Measurements from ENCODE around the gene YPEL3. TPM values are rescaled to one million over a fixed set of nuclear protein-coding genes. Genes with fewer than 3 reads are reported as not detected.

Gene YPEL3
- total RNA-seq, 4 donors from 2014 or later = 85.8 to 144 (median 113) TPM

DNA sequence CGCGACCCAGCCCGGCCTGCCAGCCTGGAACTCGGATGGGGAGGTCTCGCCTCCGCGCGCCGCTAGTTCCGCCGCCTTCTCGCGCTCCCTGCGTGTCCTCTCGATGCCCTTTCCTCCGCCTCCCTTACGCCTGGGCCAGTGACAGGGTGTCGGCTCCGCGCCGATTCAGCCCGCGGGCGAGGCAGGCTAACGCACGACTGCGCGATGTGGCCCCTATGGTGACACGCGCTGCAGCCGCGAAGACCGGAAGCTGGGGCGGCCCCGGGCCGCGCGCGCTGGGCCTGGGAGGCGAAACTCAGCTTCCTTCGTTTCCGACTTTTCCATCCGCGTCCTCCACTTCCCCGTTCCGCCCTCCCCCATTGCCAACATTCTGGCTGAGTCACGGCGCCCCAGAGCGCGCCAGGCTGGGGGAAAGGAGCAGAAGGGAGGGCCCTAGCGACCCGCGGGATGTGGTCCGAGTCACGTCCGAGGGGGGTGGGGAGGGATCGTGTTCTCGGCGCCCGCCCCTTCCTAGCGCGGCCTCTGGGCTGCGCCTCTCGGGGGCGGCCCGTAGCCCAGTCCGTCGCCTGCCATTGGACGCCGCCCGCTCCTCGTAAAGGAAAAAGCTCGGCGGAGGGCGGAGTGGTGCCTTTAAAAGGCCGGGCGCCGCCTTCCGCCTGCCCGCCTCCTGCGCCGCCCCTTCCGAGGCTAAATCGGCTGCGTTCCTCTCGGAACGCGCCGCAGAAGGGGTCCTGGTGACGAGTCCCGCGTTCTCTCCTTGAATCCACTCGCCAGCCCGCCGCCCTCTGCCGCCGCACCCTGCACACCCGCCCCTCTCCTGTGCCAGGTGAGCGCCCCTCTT is 30.7 kb downstream of the YPEL3 start, which contains the start of gene ALDOA:
TSS of gene ALDOA (plus strand) at position 659 of the 841 bp plus-strand sequence. CDS start 1,138 bp downstream, outside the sequence.
- Histone ChIP-seq H3K4me3 (peak within 1 kb of the TSS; percentile 87 to 99 (median 95)), H3K27ac (peak within 1 kb of the TSS; percentile 97 to 99 (median 98)), H3K4me1 (peaks cover 0 to 44% (median 12%) of the 10 kb centered on the region in 4 donors), H3K36me3 (peaks cover 0 to 34% (median 0%) of the 10 kb centered on the region in 3 donors), H3K9me3 (no peaks in the 10 kb centered on the region), H3K27me3 (no peaks in the 10 kb centered on the region)
- peak; percentile 96 to 99 (median 98) for DNase-seq
- peak; percentile 97 to 98 for TF ChIP-seq POLR2A (IDR thresholded peaks at IDR 0.05)
- TF ChIP-seq, protein P1, sequence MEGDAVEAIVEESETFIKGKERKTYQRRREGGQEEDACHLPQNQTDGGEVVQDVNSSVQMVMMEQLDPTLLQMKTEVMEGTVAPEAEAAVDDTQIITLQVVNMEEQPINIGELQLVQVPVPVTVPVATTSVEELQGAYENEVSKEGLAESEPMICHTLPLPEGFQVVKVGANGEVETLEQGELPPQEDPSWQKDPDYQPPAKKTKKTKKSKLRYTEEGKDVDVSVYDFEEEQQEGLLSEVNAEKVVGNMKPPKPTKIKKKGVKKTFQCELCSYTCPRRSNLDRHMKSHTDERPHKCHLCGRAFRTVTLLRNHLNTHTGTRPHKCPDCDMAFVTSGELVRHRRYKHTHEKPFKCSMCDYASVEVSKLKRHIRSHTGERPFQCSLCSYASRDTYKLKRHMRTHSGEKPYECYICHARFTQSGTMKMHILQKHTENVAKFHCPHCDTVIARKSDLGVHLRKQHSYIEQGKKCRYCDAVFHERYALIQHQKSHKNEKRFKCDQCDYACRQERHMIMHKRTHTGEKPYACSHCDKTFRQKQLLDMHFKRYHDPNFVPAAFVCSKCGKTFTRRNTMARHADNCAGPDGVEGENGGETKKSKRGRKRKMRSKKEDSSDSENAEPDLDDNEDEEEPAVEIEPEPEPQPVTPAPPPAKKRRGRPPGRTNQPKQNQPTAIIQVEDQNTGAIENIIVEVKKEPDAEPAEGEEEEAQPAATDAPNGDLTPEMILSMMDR (IDR thresholded peaks at IDR 0.05) = peak in 2 of 6 experiments; percentile 22 to 23

GRCh38 chr16:30064729-30065101 is 31.3 kb downstream of the YPEL3 start:
- peak in 1 of 3 donors; percentile 63 for DNase-seq
- Histone ChIP-seq H3K36me3 (peaks cover 0 to 28% (median 0%) of the 10 kb centered on the region in 3 donors), H3K27me3 (no peaks in the 10 kb centered on the region), H3K4me3 (peak overlapping the region; percentile 87 to 99 (median 95)), H3K9me3 (no peaks in the 10 kb centered on the region), H3K4me1 (peaks cover 0 to 40% (median 12%) of the 10 kb centered on the region in 4 donors), H3K27ac (peak overlapping the region; percentile 97 to 99 (median 98))
- TF ChIP-seq POLR2A (IDR thresholded peaks at IDR 0.05) = no peak
- TF ChIP-seq, protein P1 (IDR thresholded peaks at IDR 0.05) = no peak

DNA sequence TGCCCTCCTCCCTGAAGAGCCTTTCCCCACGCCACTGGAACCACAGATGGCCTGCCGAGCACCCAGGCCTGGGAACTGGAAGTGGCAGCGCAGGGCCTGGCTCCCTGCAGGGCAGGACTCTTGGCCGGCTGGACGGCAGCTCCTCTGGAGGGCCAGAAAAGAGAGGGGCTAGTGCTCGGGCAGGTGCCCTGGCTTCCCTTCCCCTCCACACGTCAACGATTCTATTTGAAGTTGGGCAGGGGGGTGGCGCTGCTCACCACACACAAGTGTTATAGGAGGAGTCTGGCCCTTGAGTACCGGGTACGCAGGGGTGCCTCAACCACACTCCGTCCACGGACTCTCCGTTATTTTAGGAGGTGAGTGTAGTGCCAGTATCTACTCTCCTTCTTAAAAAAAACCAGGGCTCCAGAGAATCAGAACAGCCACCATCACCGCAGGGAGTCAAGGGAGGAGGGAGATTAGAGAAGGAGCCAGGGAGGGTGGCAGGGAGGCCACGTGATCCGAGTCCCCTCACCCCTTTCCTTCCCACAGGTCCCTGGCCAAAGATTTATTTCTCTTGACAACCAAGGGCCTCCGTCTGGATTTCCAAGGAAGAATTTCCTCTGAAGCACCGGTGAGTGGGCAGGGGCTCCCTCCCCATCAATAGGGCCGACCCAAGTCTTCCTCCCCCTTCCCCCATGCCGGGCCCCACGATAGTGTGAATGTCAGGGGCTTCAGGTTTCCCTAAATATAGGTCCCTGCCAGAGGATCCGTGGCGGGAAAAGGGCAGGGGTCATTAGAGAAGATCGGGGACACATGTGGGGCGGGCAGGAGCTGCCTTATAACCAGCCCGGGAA is 31.9 kb downstream of the YPEL3 start:
- peak; percentile 68 to 92 (median 88) for DNase-seq
- H3K36me3 ChIP-seq = peaks cover 0 to 22% (median 0%) of the 10 kb centered on the region in 3 donors
- no peak for TF ChIP-seq POLR2A (IDR thresholded peaks at IDR 0.05)
- TF ChIP-seq, protein P1 (IDR thresholded peaks at IDR 0.05) = peak in 4 of 6 experiments; percentile 25 to 48 (median 38)
- H3K27ac ChIP-seq = peak overlapping the region; percentile 97 to 99 (median 98)
- no peaks in the 10 kb centered on the region for H3K9me3 ChIP-seq
- no peaks in the 10 kb centered on the region for H3K27me3 ChIP-seq
- H3K4me1 ChIP-seq = peaks cover 0 to 34% (median 11%) of the 10 kb centered on the region in 4 donors
- peak overlapping the region; percentile 87 to 99 (median 95) for H3K4me3 ChIP-seq

DNA sequence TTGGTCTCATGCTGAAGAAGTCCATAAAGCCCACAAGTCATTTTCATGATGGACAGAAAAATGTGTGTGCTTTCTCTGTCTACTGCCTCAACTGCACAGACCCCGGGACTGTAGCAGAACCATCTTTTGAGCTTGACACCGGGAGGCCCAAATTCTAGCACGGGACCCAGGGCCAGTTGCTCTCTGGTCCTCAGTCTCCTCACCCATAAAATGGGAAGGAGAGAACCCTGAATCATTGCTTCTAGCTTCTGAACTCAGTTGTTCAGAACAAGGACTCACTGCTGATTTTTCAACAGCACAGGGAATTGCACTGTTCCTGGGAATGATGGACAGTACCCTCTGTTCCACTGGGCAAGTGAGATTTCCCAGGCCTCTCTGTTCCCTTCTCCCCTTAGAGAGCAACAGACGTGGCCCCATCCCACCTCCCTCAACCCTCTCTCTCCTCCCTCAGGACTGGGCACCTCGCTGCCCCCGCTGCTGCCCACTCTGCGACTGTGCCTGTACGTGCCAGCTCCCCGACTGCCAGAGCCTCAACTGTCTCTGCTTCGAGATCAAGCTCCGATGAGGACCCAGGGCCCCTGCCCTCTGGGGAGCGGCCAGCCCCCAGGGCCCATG is 32.6 kb downstream of the YPEL3 start:
- H3K27me3 ChIP-seq = no peaks in the 10 kb centered on the region
- no peak for DNase-seq
- no peak for TF ChIP-seq POLR2A (IDR thresholded peaks at IDR 0.05)
- TF ChIP-seq, protein P1 (IDR thresholded peaks at IDR 0.05) = no peak
- H3K4me3 ChIP-seq = peak overlapping the region; percentile 87 to 99 (median 95)
- H3K9me3 ChIP-seq = no peaks in the 10 kb centered on the region
- peak overlapping the region; percentile 97 to 99 (median 98) for H3K27ac ChIP-seq
- peaks cover 0 to 15% (median 0%) of the 10 kb centered on the region in 3 donors for H3K36me3 ChIP-seq
- H3K4me1 ChIP-seq = peaks cover 0 to 27% (median 11%) of the 10 kb centered on the region in 4 donors

All from Peyer's patch (tissue), 4 donors.